ENCODE measurements around the gene RAB1B.
"Not testable (repeated sequence)": the region's sequence is repeated elsewhere in the genome, so short reads cannot be mapped to it uniquely, and the experiment has no call there.

The RAB1B gene

DNA sequence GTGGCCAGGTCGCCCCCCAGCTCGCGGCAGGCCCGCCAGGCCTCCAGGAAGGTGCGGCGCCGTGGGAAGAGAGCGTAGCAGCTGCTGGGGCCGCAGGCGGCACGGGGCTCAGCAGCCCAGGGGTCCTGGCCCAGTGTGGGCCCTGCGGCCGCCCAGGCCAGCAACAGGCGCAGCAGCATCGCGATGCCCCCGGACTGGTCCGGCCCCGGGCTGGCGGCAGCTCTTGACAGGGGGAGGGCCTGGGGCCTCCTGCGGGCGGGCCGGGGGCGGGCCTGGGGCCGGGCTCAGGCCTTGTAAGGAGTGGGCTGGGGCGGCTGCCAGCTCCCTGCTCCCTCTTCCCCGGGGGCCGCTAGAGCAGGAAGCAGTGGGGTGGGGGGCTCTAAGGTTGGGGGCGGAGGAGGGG is 48.4 kb downstream of the RAB1B start, which contains the start of gene CD248:
Gene CD248, minus strand, starts transcription at position 196 of the 403 bp plus-strand sequence. Its CDS starts 17 bp downstream, at position 179.
- DNase-seq (ENCODE audit: extremely low spot score, insufficient read length, low read depth) (no peak), FAIRE-seq (no peak)

DNA sequence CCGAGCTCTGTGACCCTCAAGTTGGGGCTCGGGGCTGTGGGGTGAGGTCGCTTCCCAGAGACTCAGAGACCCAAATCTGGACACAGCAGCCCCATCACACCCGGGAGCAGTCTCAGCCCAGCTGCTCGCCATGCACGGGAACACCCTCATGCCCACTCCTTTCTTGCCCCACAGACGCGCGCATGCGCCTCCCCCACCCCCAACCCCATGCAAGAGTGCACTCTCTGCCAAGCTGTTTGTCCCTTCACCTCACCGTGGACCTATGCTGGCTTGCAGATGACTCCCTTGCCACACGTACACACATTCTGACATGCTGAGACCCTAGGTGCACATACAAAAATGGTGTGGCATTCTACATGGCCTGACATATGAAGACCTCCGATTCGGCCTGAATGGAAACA is 48.9 kb downstream of the RAB1B start:
- DNase-seq (ENCODE audit: extremely low spot score, insufficient read length, low read depth), result no peak
- FAIRE-seq, result no peak

DNA sequence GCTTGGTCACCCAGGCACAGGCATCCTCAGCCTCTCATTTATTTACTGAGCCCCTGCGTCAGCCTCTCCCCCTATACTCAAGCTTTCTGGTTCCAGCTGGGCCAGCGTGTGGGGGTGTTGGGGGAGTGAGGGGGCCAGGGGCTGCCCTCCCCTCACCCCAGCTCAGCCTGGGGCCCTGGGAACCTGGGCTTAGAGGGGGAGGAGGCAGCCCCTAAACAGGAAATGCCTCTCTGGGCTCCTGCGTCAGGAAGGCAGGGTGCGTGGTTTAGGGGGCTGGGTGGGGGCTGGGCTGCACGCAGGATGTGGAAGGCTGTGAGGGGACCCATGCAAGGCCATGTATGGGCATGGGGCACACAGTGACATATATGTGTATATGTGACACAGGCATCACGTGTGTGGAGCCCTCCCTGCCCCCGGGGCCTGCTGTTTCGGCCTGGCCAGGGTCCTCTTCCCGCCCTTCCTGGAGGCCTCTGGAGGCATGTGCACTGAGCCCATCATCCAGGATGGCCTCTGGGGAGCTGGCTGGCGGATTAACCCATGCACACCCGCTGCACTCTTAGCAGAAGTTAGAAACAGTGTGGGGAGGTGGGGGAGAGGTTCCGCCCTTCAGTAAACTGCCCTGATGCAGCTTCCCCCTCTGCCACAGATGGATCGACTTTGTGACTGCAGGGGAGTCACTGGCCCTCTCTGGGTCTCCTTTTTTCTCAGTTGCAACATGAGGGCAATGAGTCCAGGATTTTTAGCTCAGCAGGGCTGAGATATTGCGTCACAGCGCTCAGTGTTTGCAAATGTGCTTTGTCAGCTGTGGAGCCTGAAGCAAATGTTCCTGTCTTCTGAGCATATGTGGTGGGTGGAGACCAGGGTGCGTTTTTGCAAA is 49.5 kb downstream of the RAB1B start:
- FAIRE-seq (no peak), DNase-seq (ENCODE audit: extremely low spot score, insufficient read length, low read depth) (no peak)

DNA sequence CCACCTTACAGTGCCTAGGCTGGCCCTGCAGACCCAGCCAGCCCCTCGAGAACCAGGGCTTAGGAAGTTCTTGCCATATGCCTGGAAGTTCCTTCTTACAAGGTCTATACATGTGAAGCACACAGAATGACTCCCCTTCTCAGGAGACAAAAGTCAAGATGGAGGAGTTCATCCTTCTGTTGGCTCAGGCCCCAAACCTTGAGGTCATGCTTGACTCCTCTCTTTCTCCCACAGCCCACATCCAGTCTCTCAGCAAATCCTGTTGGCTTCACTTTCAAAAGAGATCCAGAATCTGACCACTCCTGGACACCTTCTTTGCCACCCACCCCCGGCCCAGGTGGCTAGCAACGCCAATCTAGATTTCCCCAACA is 50.1 kb downstream of the RAB1B start:
- FAIRE-seq (no peak), DNase-seq (ENCODE audit: extremely low spot score, insufficient read length, low read depth) (no peak)

DNA sequence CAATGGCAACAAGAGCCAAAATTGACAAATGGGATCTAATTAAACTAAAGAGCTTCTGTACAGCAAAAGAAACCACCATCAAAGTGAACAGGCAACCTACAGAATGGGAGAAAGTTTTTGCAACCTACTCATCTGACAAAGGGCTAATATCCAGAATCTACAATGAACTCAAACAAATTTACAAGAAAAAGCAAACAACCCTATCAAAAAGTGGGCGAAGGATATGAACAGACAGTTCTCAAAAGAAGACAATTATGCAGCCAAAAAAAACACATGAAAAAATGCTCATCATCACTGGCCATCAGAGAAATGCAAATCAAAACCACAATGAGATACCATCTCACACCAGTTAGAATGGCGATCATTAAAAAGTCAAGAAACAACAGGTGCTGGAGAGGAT is 51.9 kb downstream of the RAB1B start:
- DNase-seq (ENCODE audit: extremely low spot score, insufficient read length, low read depth); FAIRE-seq: not testable (repeated sequence)

DNA sequence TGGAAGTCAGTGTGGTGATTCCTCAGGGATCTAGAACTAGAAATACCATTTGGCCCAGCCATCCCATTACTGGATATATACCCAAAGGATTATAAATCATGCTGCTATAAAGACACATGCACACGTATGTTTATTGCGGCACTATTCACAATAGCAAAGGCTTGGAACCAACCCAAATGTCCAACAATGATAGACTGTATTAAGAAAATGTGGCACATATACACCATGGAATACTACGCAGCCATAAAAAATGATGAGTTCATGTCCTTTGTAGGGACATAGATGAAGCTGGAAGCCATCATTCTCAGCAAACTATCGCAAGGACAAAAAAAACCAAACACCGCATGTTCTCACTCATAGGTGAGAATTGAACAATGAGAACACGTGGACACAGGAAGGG is 52.3 kb downstream of the RAB1B start:
- not testable (repeated sequence) for FAIRE-seq; DNase-seq (ENCODE audit: extremely low spot score, insufficient read length, low read depth)

DNA sequence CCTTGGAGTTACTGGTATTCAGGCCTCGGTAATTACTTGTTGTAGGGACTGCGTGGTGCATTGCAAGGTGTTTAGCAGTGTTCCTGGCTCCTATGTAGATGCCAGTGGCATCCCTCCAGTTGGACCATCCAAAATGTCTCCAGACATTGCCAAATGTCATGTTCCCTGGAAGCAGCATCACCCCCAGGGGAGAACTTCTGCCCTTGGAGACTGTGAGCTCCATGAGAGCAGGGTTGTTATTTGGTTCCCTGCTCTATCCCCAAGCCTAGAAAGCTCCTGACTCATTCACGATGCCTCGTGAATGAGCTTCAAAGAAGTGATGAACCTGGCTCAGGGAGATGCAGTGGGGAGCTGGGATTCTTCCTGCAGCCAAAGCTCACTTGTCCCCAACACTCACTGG is 53.2 kb downstream of the RAB1B start:
- FAIRE-seq, result no peak
- DNase-seq (ENCODE audit: extremely low spot score, insufficient read length, low read depth), result no peak

DNA sequence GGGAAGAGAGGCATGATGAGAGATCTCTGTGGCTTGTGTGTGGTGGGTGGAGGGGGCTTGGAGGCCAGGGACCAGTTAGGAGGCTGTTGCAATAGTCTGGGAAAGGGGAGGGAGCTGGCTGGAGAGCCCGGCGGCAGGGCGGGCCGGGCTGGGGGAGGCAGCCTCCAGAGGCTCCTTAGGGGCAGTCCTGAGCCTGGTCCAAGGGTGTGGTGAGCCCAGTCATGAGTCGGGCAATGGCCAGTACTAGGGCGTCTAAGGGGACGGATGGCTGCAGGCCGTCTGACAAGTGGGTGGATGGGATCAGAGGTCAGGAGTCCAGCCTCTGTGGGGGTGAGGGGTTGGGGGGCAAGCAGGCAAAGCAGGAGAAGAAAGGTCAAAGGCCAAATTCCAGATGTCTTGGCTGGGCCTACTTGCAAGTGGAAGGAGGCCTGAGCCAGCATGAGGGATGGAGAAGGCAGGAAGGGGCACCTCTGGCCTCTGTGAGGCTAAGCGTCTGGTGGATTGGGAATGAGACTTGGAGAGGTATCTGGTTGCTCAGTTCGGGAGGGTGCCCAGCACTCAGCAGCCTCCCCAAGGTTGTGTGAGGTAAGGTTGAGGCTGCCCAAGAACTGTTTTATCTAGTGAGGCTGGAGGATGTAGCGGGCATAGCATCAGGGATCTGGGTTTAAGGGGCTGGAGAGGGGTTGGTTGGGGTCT is 54.4 kb downstream of the RAB1B start:
- FAIRE-seq (no peak), DNase-seq (ENCODE audit: extremely low spot score, insufficient read length, low read depth) (no peak)

DNA sequence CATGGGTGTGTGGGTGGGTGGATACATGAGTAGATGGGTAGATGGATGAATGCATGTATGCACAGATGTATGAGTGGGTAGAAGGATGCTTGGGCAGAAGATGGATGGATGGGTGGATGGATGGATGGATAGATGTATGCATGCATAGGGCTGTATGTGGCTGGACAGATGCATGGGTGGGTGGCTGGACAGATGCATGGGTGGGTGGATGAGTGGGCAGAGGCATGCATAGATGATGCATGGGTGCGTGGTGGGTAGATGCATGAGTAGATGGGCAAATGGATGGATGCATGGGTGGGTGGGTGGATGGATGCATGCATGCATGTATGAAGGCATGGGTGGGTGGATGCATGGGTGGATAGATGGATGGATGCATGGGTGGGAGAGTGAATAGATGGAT is 55.2 kb downstream of the RAB1B start:
- FAIRE-seq, result no peak
- DNase-seq (ENCODE audit: extremely low spot score, insufficient read length, low read depth), result no peak

DNA sequence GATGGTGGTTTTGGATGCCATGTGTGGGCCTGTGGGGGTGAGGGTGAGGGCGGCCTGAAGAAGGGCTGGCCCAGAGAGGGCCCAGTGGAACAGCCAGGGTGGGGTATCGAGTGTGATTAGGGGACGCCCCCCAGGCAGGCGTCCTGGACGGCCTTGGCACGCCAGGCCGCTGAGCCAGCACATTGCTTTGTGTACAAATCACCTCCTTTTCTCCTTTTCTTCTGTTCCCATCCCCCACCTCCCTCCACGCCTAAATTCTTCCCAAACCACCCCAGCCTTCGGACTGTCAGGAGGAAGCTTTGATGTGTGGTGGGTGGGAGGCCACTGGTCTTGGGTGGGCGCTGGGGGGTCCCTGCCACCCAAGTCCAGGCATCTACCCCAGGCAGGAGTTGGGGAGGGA is 56.2 kb downstream of the RAB1B start:
- FAIRE-seq (no peak), DNase-seq (ENCODE audit: extremely low spot score, insufficient read length, low read depth) (no peak)

DNA sequence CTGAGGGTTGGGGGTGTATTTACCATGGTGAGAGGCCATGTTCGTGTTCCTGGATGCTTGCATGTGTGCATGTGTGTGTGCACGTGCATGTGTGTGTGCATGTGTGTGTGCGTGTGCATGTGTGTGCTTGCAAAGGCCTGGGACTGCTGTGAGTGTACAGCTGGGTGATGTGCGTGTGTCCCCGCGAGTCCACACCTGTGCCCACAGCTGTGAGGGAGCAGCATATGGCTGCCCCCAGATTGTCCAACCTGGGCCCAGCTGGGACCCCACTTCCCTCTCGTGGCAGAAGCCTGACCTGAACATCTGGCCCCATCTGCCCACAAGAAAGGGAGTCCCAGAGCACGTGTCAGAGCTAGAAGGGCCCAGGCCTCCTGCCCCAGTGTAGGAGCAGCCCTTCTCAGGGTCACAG is 56.8 kb downstream of the RAB1B start:
- DNase-seq (ENCODE audit: extremely low spot score, insufficient read length, low read depth) (no peak), FAIRE-seq (no peak)

DNA sequence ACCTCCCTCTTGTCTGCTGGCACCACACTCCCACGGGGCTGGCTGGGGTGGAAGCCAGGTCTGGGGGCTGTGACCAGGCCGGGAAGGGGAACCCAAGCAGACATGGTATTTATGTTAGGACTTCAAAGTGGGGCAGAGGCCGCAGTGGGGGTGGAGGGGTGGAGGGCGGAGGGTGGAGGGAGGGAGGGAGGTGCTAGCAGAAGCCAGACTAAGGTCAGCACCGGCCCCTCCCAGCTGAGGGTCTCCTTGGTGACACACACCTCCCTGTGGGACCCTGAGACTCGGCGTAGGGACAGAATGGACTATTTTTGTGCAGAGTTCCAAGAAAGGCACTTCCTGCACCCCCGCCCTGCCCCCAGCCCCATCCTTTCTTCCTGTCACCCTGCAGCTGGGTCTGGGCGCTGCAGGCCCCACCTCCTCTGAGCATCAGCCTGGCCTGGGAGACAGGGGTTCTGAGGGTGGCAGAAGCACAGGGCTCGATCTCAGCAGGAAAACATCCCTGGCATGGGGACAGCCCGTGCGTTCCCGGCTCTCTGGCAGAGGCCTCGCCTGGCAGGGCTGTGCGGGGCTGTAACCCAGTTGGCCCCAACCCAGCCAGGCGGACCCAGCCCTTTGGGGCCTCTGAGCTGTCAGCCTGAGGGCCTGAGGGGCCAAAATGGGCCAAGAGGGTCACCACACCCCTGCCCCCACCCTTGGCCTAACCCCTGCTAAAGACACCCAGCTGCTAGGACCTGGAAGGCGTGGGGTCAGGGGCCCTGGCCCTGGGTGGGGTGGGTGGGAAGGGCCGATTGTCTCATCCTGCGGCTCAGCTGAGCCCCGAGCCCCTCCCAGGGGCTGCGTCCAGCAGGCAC is 58.0 kb downstream of the RAB1B start:
- FAIRE-seq (no peak), DNase-seq (ENCODE audit: extremely low spot score, insufficient read length, low read depth) (no peak)
